Spinal cord (tissue), 10 donors: ENCODE results near the gene NECTIN3. TPM values are rescaled to one million over a fixed set of nuclear protein-coding genes. Genes with fewer than 3 reads are reported as not detected.

ENCODE experiments used
- DNase-seq, 6 donors: peaks; one replicate each; pipeline versions ENCODE4 v3.0.0 to v3.0.0-alpha.2; 2013 to 2015; ENCODE audit warnings: low spot score in 6 of 6, low read depth in 4 of 6
- H3K27ac ChIP-seq: one replicate; pipeline ENCODE4 v1.5.1; 2013; ENCODE audit warnings: low read depth, low read length, control low read depth
- H3K27me3 ChIP-seq: one replicate; pipeline ENCODE4 v1.6.1; 2013; ENCODE audit warnings: low read length; ENCODE audit not compliant: control insufficient read depth, insufficient read depth
- H3K36me3 ChIP-seq: one replicate; pipeline ENCODE4 v1.6.1; 2013; ENCODE audit warnings: low read length; ENCODE audit not compliant: control insufficient read depth, insufficient read depth
- H3K4me1 ChIP-seq: one replicate; pipeline ENCODE4 v1.6.1; 2013; ENCODE audit warnings: low read length; ENCODE audit not compliant: control insufficient read depth, insufficient read depth
- H3K4me3 ChIP-seq: one replicate; pipeline ENCODE4 v1.5.1; 2013; ENCODE audit warnings: low read depth, low read length, control low read depth
- H3K9me3 ChIP-seq: one replicate; pipeline ENCODE4 v1.6.1; 2013; ENCODE audit warnings: low read length; ENCODE audit not compliant: control insufficient read depth, insufficient read depth
- WGBS: methylation state at CpG from one replicate; pipeline ENCODE4 v1.1.5; 2013; ENCODE audit warnings: missing lambda C conversion rate; ENCODE audit not compliant: insufficient coverage; 5-methylcytosine and 5-hydroxymethylcytosine counted together
- polyA plus RNA-seq, 2 donors: library from polyadenylated mRNA; unstranded; fragments of 120-200 nt; gene quantifications; one replicate each; pipeline ENCODE4 v1.2.1, GENCODE V29; 2013; ENCODE audit not compliant: insufficient read length in 2 of 2
- total RNA-seq, 2 donors: library from RNA; depleted of rRNA in 1 of 2; stranded (reverse); fragments of 120-200 nt in 1 of 2; fragments of >200 nt in 1 of 2; gene quantifications; one replicate each; pipeline versions ENCODE4 v1.2.3 to v1.2.4, GENCODE V29; 2013 to 2014
- donor health status: healthy.

The NECTIN3 gene
- total and polyA plus RNA-seq, 4 donors = 24.8 to 76.5 (median 49.1) TPM

GRCh38 chr3:111218615-111219014 lies 147.0 kb downstream of the NECTIN3 start:
- WGBS = no CpG with 5 or more reads among the region's 1 CpG
- no peaks in the 10 kb centered on the region for H3K4me1 ChIP-seq
- H3K27me3 ChIP-seq = no peaks in the 10 kb centered on the region
- H3K27ac ChIP-seq = no peak overlapping the region
- no peak for DNase-seq
- H3K9me3 ChIP-seq = no peaks in the 10 kb centered on the region
- H3K36me3 ChIP-seq = no peaks in the 10 kb centered on the region
- no peak overlapping the region for H3K4me3 ChIP-seq

GRCh38 chr3:111227216-111227615 lies 155.6 kb downstream of the NECTIN3 start:
- Histone ChIP-seq H3K27ac (no peak overlapping the region), H3K9me3 (no peaks in the 10 kb centered on the region), H3K4me1 (no peaks in the 10 kb centered on the region), H3K27me3 (no peaks in the 10 kb centered on the region), H3K4me3 (no peak overlapping the region), H3K36me3 (no peaks in the 10 kb centered on the region)
- no peak for DNase-seq

GRCh38 chr3:111229301-111229700 lies 157.7 kb downstream of the NECTIN3 start:
- H3K27ac ChIP-seq = no peak overlapping the region
- no peaks in the 10 kb centered on the region for H3K36me3 ChIP-seq
- 88% methylated on average over 3 of the region's 3 CpGs for WGBS
- H3K27me3 ChIP-seq = no peaks in the 10 kb centered on the region
- H3K9me3 ChIP-seq = no peaks in the 10 kb centered on the region
- no peak overlapping the region for H3K4me3 ChIP-seq
- no peaks in the 10 kb centered on the region for H3K4me1 ChIP-seq
- DNase-seq = no peak

- Histone ChIP-seq H3K27ac (no peak overlapping the region), H3K4me3 (no peak overlapping the region), H3K9me3 (peaks cover under 1% of the 10 kb centered on the region), H3K4me1 (no peaks in the 10 kb centered on the region), H3K36me3 (no peaks in the 10 kb centered on the region), H3K27me3 (no peaks in the 10 kb centered on the region)
- DNase-seq = peak in 1 of 6 donors; percentile 13
- 83% methylated on average over 3 of the region's 6 CpGs for WGBS
These were observed 165.5 kb downstream of the NECTIN3 start for GRCh38 chr3:111236836-111237713.

GRCh38 chr3:111237946-111238345 lies 166.3 kb downstream of the NECTIN3 start:
- Histone ChIP-seq H3K4me1 (no peaks in the 10 kb centered on the region), H3K27ac (no peak overlapping the region), H3K27me3 (no peaks in the 10 kb centered on the region), H3K9me3 (peaks cover 6% of the 10 kb centered on the region), H3K36me3 (no peaks in the 10 kb centered on the region), H3K4me3 (no peak overlapping the region)
- 100% methylated on average over 1 of the region's 1 CpG for WGBS
- no peak for DNase-seq

GRCh38 chr3:111238885-111239284 lies 167.3 kb downstream of the NECTIN3 start:
- no CpG with 5 or more reads among the region's 1 CpG for WGBS
- DNase-seq = no peak
- peaks cover 6% of the 10 kb centered on the region for H3K9me3 ChIP-seq
- no peak overlapping the region for H3K4me3 ChIP-seq
- H3K36me3 ChIP-seq = no peaks in the 10 kb centered on the region
- H3K27me3 ChIP-seq = no peaks in the 10 kb centered on the region
- no peaks in the 10 kb centered on the region for H3K4me1 ChIP-seq
- H3K27ac ChIP-seq = no peak overlapping the region

- no peak for DNase-seq
- H3K36me3 ChIP-seq = no peaks in the 10 kb centered on the region
- H3K9me3 ChIP-seq = peaks cover 6% of the 10 kb centered on the region
- H3K27ac ChIP-seq = no peak overlapping the region
- H3K4me1 ChIP-seq = no peaks in the 10 kb centered on the region
- H3K27me3 ChIP-seq = no peaks in the 10 kb centered on the region
- WGBS = 94% methylated on average over 1 of the region's 1 CpG
- H3K4me3 ChIP-seq = no peak overlapping the region
These were observed 170.3 kb downstream of the NECTIN3 start for GRCh38 chr3:111241960-111242359.
